Transverse colon (tissue), 4 donors: ENCODE results near the gene TANGO2. TPM values are rescaled to one million over a fixed set of nuclear protein-coding genes. Genes with fewer than 3 reads are reported as not detected.

ENCODE experiments used
- DNase-seq: peaks from one replicate; pipeline ENCODE4 v3.0.0-alpha.2; 2019
- H3K27ac ChIP-seq, 4 donors: fragments of 200-600 bp; sonication (generic); 2 replicates each; pipeline ENCODE4 v1.5.1; 2016 to 2018; ENCODE audit warnings: inconsistent platforms in 4 of 4
- H3K27me3 ChIP-seq: fragments of 200-600 bp; sonication (generic); 2 replicates; pipeline ENCODE4 v1.5.1; 2017; ENCODE audit warnings: inconsistent platforms
- H3K36me3 ChIP-seq, 4 donors: fragments of 200-600 bp; sonication (generic); 2 replicates each; pipeline ENCODE4 v1.5.1; 2017 to 2019; ENCODE audit warnings: inconsistent platforms in 4 of 4
- H3K4me1 ChIP-seq, 4 donors: fragments of 200-600 bp; sonication (generic); 2 replicates each; pipeline ENCODE4 v1.5.1; 2017 to 2020; ENCODE audit warnings: inconsistent platforms in 4 of 4
- H3K4me3 ChIP-seq, 4 donors: fragments of 200-600 bp; sonication (generic); 1 replicate in 1 of 4; 2 replicates in 3 of 4; pipeline versions ENCODE4 v1.5.1 to v1.6.1; 2017 to 2019; ENCODE audit warnings: inconsistent platforms in 4 of 4
- H3K9me3 ChIP-seq, 2 donors: fragments of 200-600 bp; sonication (generic); 2 replicates each; pipeline ENCODE4 v1.5.1; 2017 to 2019; ENCODE audit warnings: inconsistent platforms in 2 of 2
- CTCF ChIP-seq, 5 experiments: fragments of 200-600 bp in 3 of 5; fragments of 450-650 bp in 2 of 5; sonication (generic) in 3 of 5; IDR thresholded peaks; 1 replicate in 2 of 5; 2 replicates in 3 of 5; pipeline ENCODE4 v1.5.1; 2016 to 2017; ENCODE audit warnings: antibody characterized with exemption in 5 of 5, inconsistent platforms in 3 of 5, mild to moderate bottlenecking in 2 of 5, moderate library complexity in 1 of 5
- EP300 ChIP-seq: sonication (generic); formaldehyde crosslinking; IDR thresholded peaks from one replicate; pipeline ENCODE4 v1.6.1; 2017; ENCODE audit warnings: antibody characterized with exemption, low read depth
- POLR2A ChIP-seq: fragments of 450-650 bp; IDR thresholded peaks from one replicate; pipeline ENCODE4 v1.6.1; 2016; ENCODE audit warnings: antibody characterized with exemption, mild to moderate bottlenecking, moderate library complexity
- POLR2AphosphoS5 ChIP-seq, 3 donors: sonication (generic); formaldehyde crosslinking; IDR thresholded peaks; one replicate each; pipeline ENCODE4 v1.6.1; 2016; ENCODE audit warnings: antibody characterized with exemption in 3 of 3
- WGBS, 2 donors: methylation state at CpG; one replicate each; pipeline ENCODE4 v1.1.5; 2018; ENCODE audit warnings: low coverage in 1 of 2; 5-methylcytosine and 5-hydroxymethylcytosine counted together
- in situ Hi-C, 4 donors: fragments of 200-750 bp; cut with MboI; loops; one replicate each; pipeline versions ENCODE4 v1.15.0 to v1.15.1; 2017; ENCODE audit warnings: low sequenced_read_pairs in 3 of 4, low pct_ligation_motif_present in 1 of 4, low pct_unique_long_range_greater_than_20kb in 1 of 4
- intact Hi-C: fragments of 100-400 bp; cut with DNase I; formaldehyde crosslinking; loops from one replicate; pipeline ENCODE4 v1.15.1; 2023; ENCODE audit warnings: low total_unique reads
- total RNA-seq, 4 donors: library from RNA; depleted of rRNA; stranded (reverse); fragments of >200 nt; gene quantifications; one replicate each; pipeline ENCODE4 v1.1.0, GENCODE V29; 2016

The TANGO2 gene
- total RNA-seq, 4 donors from 2014 or later = 32.9 to 101 (median 50.6) TPM

GRCh38 chr22:20099099-20099711, 78.3 kb downstream of the TANGO2 start:
- Histone ChIP-seq H3K4me3 (no peak overlapping the region), H3K9me3 (no peaks in the 10 kb centered on the region), H3K27me3 (no peaks in the 10 kb centered on the region), H3K27ac (no peak overlapping the region), H3K36me3 (peaks cover 0 to 57% (median 25%) of the 10 kb centered on the region in 4 donors), H3K4me1 (no peaks in the 10 kb centered on the region)
- DNase-seq = no peak
- intact Hi-C loops = no loop called here
- in situ Hi-C loops = no loop called here
- WGBS, 2 donors = 99% methylated on average over 6 of the region's 6 CpGs; no CpG with 5 or more reads in 1 of the 2 donors
- TF ChIP-seq POLR2AphosphoS5 (IDR thresholded peaks at IDR 0.05) (no peak), CTCF (IDR thresholded peaks at IDR 0.05) (no peak), EP300 (no peak), POLR2A (no peak)

GRCh38 chr22:20101638-20102037, 80.7 kb downstream of the TANGO2 start:
- no peak for DNase-seq
- Histone ChIP-seq H3K9me3 (no peaks in the 10 kb centered on the region), H3K4me3 (no peak overlapping the region), H3K4me1 (no peaks in the 10 kb centered on the region), H3K27me3 (no peaks in the 10 kb centered on the region), H3K36me3 (peaks cover 0 to 54% (median 21%) of the 10 kb centered on the region in 4 donors), H3K27ac (no peak overlapping the region)
- intact Hi-C loops = no loop called here
- in situ Hi-C loops = no loop called here
- 57 to 77% methylated on average over 4 to 8 of the region's 8 CpGs for WGBS, 2 donors
- no peak for TF ChIP-seq CTCF (IDR thresholded peaks at IDR 0.05)
- TF ChIP-seq POLR2AphosphoS5 (IDR thresholded peaks at IDR 0.05) = no peak
- TF ChIP-seq POLR2A = no peak
- TF ChIP-seq EP300 = no peak

- no peak for TF ChIP-seq POLR2AphosphoS5 (IDR thresholded peaks at IDR 0.05)
- TF ChIP-seq POLR2A = no peak
- no peak for TF ChIP-seq EP300
- no peak for TF ChIP-seq CTCF (IDR thresholded peaks at IDR 0.05)
- H3K27ac ChIP-seq = no peak overlapping the region
- intact Hi-C loops (no loop called here), in situ Hi-C loops (no loop called here)
- 91% methylated on average over 12 of the region's 12 CpGs; no CpG with 5 or more reads in 1 of the 2 donors for WGBS, 2 donors
- H3K36me3 ChIP-seq = peaks cover 0 to 55% (median 20%) of the 10 kb centered on the region in 4 donors
- no peaks in the 10 kb centered on the region for H3K27me3 ChIP-seq
- DNase-seq = no peak
- H3K4me3 ChIP-seq = no peak overlapping the region
- H3K4me1 ChIP-seq = no peaks in the 10 kb centered on the region
- H3K9me3 ChIP-seq = no peaks in the 10 kb centered on the region
Observed at GRCh38 chr22:20102203-20102780, 81.4 kb downstream of the TANGO2 start.

GRCh38 chr22:20105456-20106204, 84.7 kb downstream of the TANGO2 start:
- TF ChIP-seq CTCF (IDR thresholded peaks at IDR 0.05) (no peak), EP300 (no peak), POLR2AphosphoS5 (IDR thresholded peaks at IDR 0.05) (no peak), POLR2A (no peak)
- H3K27me3 ChIP-seq = no peaks in the 10 kb centered on the region
- no peak for DNase-seq
- peaks cover 0 to 32% (median 14%) of the 10 kb centered on the region in 4 donors for H3K36me3 ChIP-seq
- no peak overlapping the region for H3K27ac ChIP-seq
- H3K4me3 ChIP-seq = no peak overlapping the region
- intact Hi-C loops = no loop called here
- H3K9me3 ChIP-seq = no peaks in the 10 kb centered on the region
- H3K4me1 ChIP-seq = no peaks in the 10 kb centered on the region
- in situ Hi-C loops = no loop called here
- WGBS, 2 donors = 88% methylated on average over 7 of the region's 7 CpGs; no CpG with 5 or more reads in 1 of the 2 donors
